BJ (cell line): ENCODE results near the gene NFRKB. TPM values are rescaled to one million over a fixed set of nuclear protein-coding genes. Genes with fewer than 3 reads are reported as not detected.
"Not testable (repeated sequence)": the region's sequence is repeated elsewhere in the genome, so short reads cannot be mapped to it uniquely, and the experiment has no call there.

Experiments
- CTCF ChIA-PET: fragments of 350-600 bp; formaldehyde crosslinking; extraction: SDS; loops from one replicate; lab custom pipeline; 2021; ENCODE audit warnings: antibody characterized with exemption, inconsistent platforms; lab: Yijun Ruan, JAX
- POLR2A ChIA-PET: fragments of 300-600 bp; sonication (Branson Sonifier 250); formaldehyde crosslinking; extraction: SDS; loops from one replicate; lab custom pipeline; 2021; ENCODE audit warnings: antibody characterized with exemption; lab: Charles Lee
- DNase-seq: peaks from one replicate; pipeline ENCODE4 v3.0.0-alpha.2; 2011; ENCODE audit warnings: low read depth
- H3K27me3 ChIP-seq: 2 replicates; pipeline ENCODE4 v1.6.0; 2011; ENCODE audit warnings: low read length; ENCODE audit not compliant: control insufficient read depth, insufficient read depth
- H3K36me3 ChIP-seq: 2 replicates; pipeline ENCODE4 v1.5.1; 2011; ENCODE audit warnings: low read length; ENCODE audit not compliant: control insufficient read depth, insufficient read depth
- H3K4me3 ChIP-seq: 2 replicates; pipeline ENCODE4 v1.5.1; 2011; ENCODE audit warnings: low read depth, mild to moderate bottlenecking, control low read depth, low read length
- CTCF ChIP-seq: IDR thresholded peaks from 2 replicates; pipeline ENCODE4 v1.5.1; 2011; ENCODE audit warnings: low read depth, mild to moderate bottlenecking, control low read depth, inconsistent platforms, low read length, moderate library complexity; ENCODE audit not compliant: insufficient read depth
- polyA plus RNA-seq: library from polyadenylated mRNA; depleted of rRNA; stranded (reverse); fragments of >200 nt; gene quantifications from 2 replicates; pipeline ENCODE4 v1.2.3, GENCODE V29; 2011

The NFRKB gene
- polyA plus RNA-seq, 1 experiment: 11.7 TPM

- ChIA-PET CTCF (interaction anchor here (0.6 to 2.1 kb wide), 11 partner anchors 9 to 250 kb away, joined by 3 to 9 read pairs (median 3); no protein-coding TSS in a partner anchor), POLR2A (no interaction called here)
- Histone ChIP-seq H3K36me3 (peaks cover 24% of the 10 kb centered on the region), H3K27me3 (no peaks in the 10 kb centered on the region), H3K4me3 (no peak overlapping the region)
- TF ChIP-seq CTCF: peak; percentile 66
- DNase-seq: no peak
Measured at GRCh38 chr11:129881570-129882170, 13.7 kb downstream of the NFRKB start.

GRCh38 chr11:129880311-129880710, 15.1 kb downstream of the NFRKB start:
- CTCF ChIA-PET: no interaction called here

GRCh38 chr11:129871914-129872313, 23.5 kb downstream of the NFRKB start:
- peaks cover 34% of the 10 kb centered on the region for H3K36me3 ChIP-seq
- no peak for TF ChIP-seq CTCF
- no peak overlapping the region for H3K4me3 ChIP-seq
- POLR2A ChIA-PET: no interaction called here
- DNase-seq: no peak
- CTCF ChIA-PET: interaction anchor here (1.3 kb wide), 1 partner anchor 44 kb away, joined by 3 read pairs; no protein-coding TSS in a partner anchor
- H3K27me3 ChIP-seq: no peaks in the 10 kb centered on the region

More at GRCh38 chr11:129880311-129880710, 15.1 kb downstream of the NFRKB start:
- no peak for TF ChIP-seq CTCF
- Histone ChIP-seq H3K27me3 (no peaks in the 10 kb centered on the region), H3K4me3 (no peak overlapping the region), H3K36me3 (peaks cover 26% of the 10 kb centered on the region)
- POLR2A ChIA-PET: no interaction called here
- no peak for DNase-seq

- DNase-seq, CTCF ChIA-PET, POLR2A ChIA-PET, H3K4me3 ChIP-seq, H3K27me3 ChIP-seq: not testable (repeated sequence)
- H3K36me3 ChIP-seq: peaks cover 30% of the 10 kb centered on the region
Measured at GRCh38 chr11:129868626-129869025, 26.8 kb downstream of the NFRKB start.

GRCh38 chr11:129866311-129866710, 29.1 kb downstream of the NFRKB start:
- Histone ChIP-seq H3K27me3 (no peaks in the 10 kb centered on the region), H3K36me3 (peaks cover 22% of the 10 kb centered on the region), H3K4me3 (no peak overlapping the region)
- ChIA-PET POLR2A (no interaction called here), CTCF (no interaction called here)
- DNase-seq: no peak
- TF ChIP-seq CTCF: no peak

GRCh38 chr11:129865701-129866100, 29.7 kb downstream of the NFRKB start:
- peaks cover 20% of the 10 kb centered on the region for H3K36me3 ChIP-seq
- no peak overlapping the region for H3K4me3 ChIP-seq
- no peaks in the 10 kb centered on the region for H3K27me3 ChIP-seq
- POLR2A ChIA-PET: no interaction called here
- no peak for DNase-seq
- TF ChIP-seq CTCF: no peak
- CTCF ChIA-PET: interaction anchor here (1.3 kb wide), 1 partner anchor 16 kb away, joined by 5 read pairs; no protein-coding TSS in a partner anchor
